Adrenal gland (tissue), 5 donors: ENCODE data around the gene SLIT3.

Experiments
- CTCF ChIP-seq, 6 experiments: fragments of 450-650 bp in 4 of 6; fragments of 200-600 bp in 2 of 6; sonication (generic) in 1 of 6; IDR thresholded peaks; 1 replicate in 5 of 6; 2 replicates in 1 of 6; pipeline versions ENCODE4 v1.5.1 to v1.8.0; 2016 to 2021; ENCODE audit warnings: antibody characterized with exemption in 6 of 6, mild to moderate bottlenecking in 2 of 6, moderate library complexity in 1 of 6
- POLR2A ChIP-seq, 2 donors: fragments of 450-650 bp; IDR thresholded peaks; one replicate each; pipeline ENCODE4 v1.6.1; 2017; ENCODE audit warnings: antibody characterized with exemption in 2 of 2, mild to moderate bottlenecking in 2 of 2, moderate library complexity in 1 of 2
- donor health status: DM: no; HTN: no; CAD: no.

- no peak for TF ChIP-seq POLR2A (IDR thresholded peaks at IDR 0.05)
- TF ChIP-seq CTCF (IDR thresholded peaks at IDR 0.05) = no peak
Measured at GRCh38 chr5:169243651-169244422, 57.1 kb downstream of the SLIT3 start.
